ENCODE data around the gene PCDHB12.
"Not testable (repeated sequence)": the region's sequence is repeated elsewhere in the genome, so short reads cannot be mapped to it uniquely, and the experiment has no call there.

- not testable (repeated sequence) for TF ChIP-seq CTCF (IDR thresholded peaks at IDR 0.05; ENCODE audit: low read length); EZH2 (IDR thresholded peaks at IDR 0.05; ENCODE audit: borderline replicate concordance, low read length)
Observed at GRCh38 chr5:141215504-141215903, 7.0 kb downstream of the PCDHB12 start.

Data from OCI-LY1 (cell line).